Vagina (tissue), 2 donors: ENCODE data around the gene SLC30A4. TPM values are rescaled to one million over a fixed set of nuclear protein-coding genes. Genes with fewer than 3 reads are reported as not detected.
"Not testable (repeated sequence)": the region's sequence is repeated elsewhere in the genome, so short reads cannot be mapped to it uniquely, and the experiment has no call there.

ENCODE experiments used
- DNase-seq, 2 donors: peaks; one replicate each; pipeline ENCODE4 v3.0.0-alpha.2; 2017; ENCODE audit errors: extremely low spot score in 2 of 2
- H3K27ac ChIP-seq: fragments of 200-600 bp; sonication (generic); one replicate; pipeline ENCODE4 v1.5.1; 2019
- H3K27me3 ChIP-seq: fragments of 200-600 bp; sonication (generic); one replicate; pipeline ENCODE4 v1.5.1; 2019
- H3K36me3 ChIP-seq, 2 donors: fragments of 200-600 bp; sonication (generic); one replicate each; pipeline ENCODE4 v1.5.1; 2017 to 2019
- H3K4me1 ChIP-seq: fragments of 200-600 bp; sonication (generic); one replicate; pipeline ENCODE4 v1.5.1; 2019
- H3K4me3 ChIP-seq, 2 donors: fragments of 200-600 bp; sonication (generic); 1 replicate in 1 of 2; 2 replicates in 1 of 2; pipeline ENCODE4 v1.5.1; 2016 to 2019
- H3K9me3 ChIP-seq: fragments of 200-600 bp; sonication (generic); one replicate; pipeline ENCODE4 v1.5.1; 2019
- CTCF ChIP-seq, 3 experiments: fragments of 450-650 bp in 2 of 3; fragments of 200-600 bp in 1 of 3; sonication (generic) in 1 of 3; IDR thresholded peaks; one replicate each; pipeline ENCODE4 v1.5.1; 2017 to 2019; ENCODE audit warnings: antibody characterized with exemption in 3 of 3, mild to moderate bottlenecking in 2 of 3, moderate library complexity in 2 of 3
- POLR2A ChIP-seq, 2 donors: fragments of 450-650 bp; IDR thresholded peaks; one replicate each; pipeline ENCODE4 v1.6.1; 2017; ENCODE audit warnings: antibody characterized with exemption in 2 of 2, mild to moderate bottlenecking in 2 of 2, moderate library complexity in 2 of 2
- POLR2AphosphoS5 ChIP-seq, 2 donors: sonication (generic); formaldehyde crosslinking; IDR thresholded peaks; one replicate each; pipeline ENCODE4 v1.9.0; 2017; ENCODE audit warnings: antibody characterized with exemption in 2 of 2, mild to moderate bottlenecking in 2 of 2, low read depth in 1 of 2; ENCODE audit not compliant: insufficient read depth in 1 of 2
- intact Hi-C: fragments of 100-400 bp; cut with DNase I; formaldehyde crosslinking; loops from one replicate; pipeline ENCODE4 v1.15.1; 2023
- total RNA-seq: library from RNA; depleted of rRNA; stranded (reverse); fragments of >200 nt; gene quantifications from one replicate; pipeline ENCODE4 v1.2.3, GENCODE V29; 2016

Gene SLC30A4
- total RNA-seq, 1 donor from 2014 or later = 10.3 TPM

- Histone ChIP-seq H3K27me3 (no peaks in the 10 kb centered on the region), H3K4me3 (no peak overlapping the region), H3K36me3 (no peaks in the 10 kb centered on the region), H3K27ac (no peak overlapping the region), H3K9me3 (no peaks in the 10 kb centered on the region), H3K4me1 (no peaks in the 10 kb centered on the region)
- DNase-seq = no peak
- TF ChIP-seq POLR2A (IDR thresholded peaks at IDR 0.05) (no peak), POLR2AphosphoS5 (IDR thresholded peaks at IDR 0.05; ENCODE audit: insufficient read depth in 1 of 2, low read depth in 1 of 2) (no peak), CTCF (IDR thresholded peaks at IDR 0.05) (no peak)
- intact Hi-C loops = no loop called here
These were observed 7.1 kb upstream of the SLC30A4 start for GRCh38 chr15:45529613-45530012.

DNA sequence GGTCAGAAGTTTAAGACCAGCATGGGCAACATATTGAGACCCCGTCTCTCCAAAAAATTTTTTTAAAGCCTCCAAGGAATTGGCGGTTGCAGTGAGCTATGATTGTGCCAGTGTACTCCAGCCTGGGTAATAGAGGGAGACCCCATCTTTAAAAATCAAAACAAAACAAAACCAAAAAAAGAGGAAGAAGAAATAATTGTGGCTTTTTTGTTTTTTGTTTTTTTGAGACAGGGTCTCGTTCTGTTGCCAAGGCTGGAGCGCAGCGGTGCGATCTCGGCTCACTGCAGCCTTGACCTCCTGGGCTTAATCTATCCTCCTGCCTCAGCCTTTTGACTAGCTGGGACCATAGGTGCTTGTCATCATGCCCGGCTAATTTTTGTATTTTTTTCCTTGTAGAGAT lies 4.5 kb upstream of the SLC30A4 start:
- Histone ChIP-seq H3K27me3 (no peaks in the 10 kb centered on the region), H3K27ac (no peak overlapping the region)

DNA sequence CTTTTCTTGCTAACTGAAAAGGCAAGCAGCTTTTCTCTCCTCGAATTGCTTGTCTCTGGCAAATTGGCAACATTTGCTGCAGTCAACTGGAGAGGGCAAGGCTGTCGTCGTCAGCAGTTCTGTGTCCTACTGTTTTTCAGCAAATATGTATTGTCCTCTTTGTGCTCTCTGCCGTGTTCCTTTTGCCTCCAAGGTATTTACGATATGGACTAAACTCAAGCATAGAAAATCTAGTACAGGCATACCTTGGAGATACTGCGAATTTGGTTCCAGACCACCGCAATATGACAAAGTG lies 558 bp upstream of the SLC30A4 start:
- H3K9me3 ChIP-seq = no peaks in the 10 kb centered on the region
- H3K36me3 ChIP-seq = no peaks in the 10 kb centered on the region
- intact Hi-C loops = no loop called here
- H3K4me1 ChIP-seq = peaks cover 24% of the 10 kb centered on the region
- H3K27me3 ChIP-seq = no peaks in the 10 kb centered on the region
- TF ChIP-seq CTCF (IDR thresholded peaks at IDR 0.05) (no peak), POLR2AphosphoS5 (IDR thresholded peaks at IDR 0.05; ENCODE audit: insufficient read depth in 1 of 2, low read depth in 1 of 2) (no peak)
- DNase-seq = no peak
- peak overlapping the region; percentile 93 for H3K27ac ChIP-seq
- peak overlapping the region; percentile 80 to 85 for H3K4me3 ChIP-seq

More for the DNA sequence above, 4.5 kb upstream of the SLC30A4 start:
- intact Hi-C loops = no loop called here
- no peaks in the 10 kb centered on the region for H3K36me3 ChIP-seq
- no peaks in the 10 kb centered on the region for H3K9me3 ChIP-seq
- no peak for DNase-seq
- TF ChIP-seq POLR2AphosphoS5 (IDR thresholded peaks at IDR 0.05; ENCODE audit: insufficient read depth in 1 of 2, low read depth in 1 of 2) (no peak), CTCF (IDR thresholded peaks at IDR 0.05) (no peak), POLR2A (IDR thresholded peaks at IDR 0.05) (no peak)
- H3K4me3 ChIP-seq = no peak overlapping the region
- H3K4me1 ChIP-seq = no peaks in the 10 kb centered on the region

DNA sequence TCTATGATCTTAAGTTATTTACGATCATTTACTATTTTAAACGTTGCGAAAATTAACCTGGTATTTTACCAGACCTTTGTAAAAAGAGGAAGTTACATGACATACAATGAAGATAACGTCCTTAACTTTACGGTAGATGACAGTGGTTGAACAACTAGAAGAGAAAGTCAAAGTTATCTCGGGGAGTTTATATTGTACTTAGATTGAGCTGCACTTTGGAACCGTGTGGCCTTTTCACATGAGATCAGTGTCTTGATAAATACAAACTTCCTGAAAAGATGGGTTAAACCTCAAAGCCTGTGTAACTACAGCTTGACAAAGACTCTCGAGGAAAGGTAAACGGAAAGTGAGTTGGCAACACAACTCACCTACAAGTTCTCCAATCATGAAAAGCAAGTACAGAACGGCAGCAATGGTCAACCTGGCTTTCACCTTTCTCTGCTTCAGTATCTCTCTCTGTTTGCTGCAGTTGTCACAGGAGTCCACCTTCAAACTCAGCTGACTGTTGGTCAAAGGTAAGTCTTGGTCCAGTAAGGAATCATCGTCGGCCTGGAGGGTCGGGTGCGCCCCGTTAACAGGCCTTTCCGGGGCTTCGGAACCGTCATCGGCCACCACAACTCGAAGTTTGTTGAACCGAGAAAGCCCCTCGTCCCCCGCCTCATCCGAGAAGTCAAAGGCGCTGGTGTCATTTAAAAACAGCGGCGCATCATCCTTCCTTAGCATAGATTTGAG lies 793 bp downstream of the SLC30A4 start:
- no peak for DNase-seq
- Histone ChIP-seq H3K4me1 (peaks cover 24% of the 10 kb centered on the region), H3K27me3 (no peaks in the 10 kb centered on the region), H3K9me3 (no peaks in the 10 kb centered on the region), H3K36me3 (no peaks in the 10 kb centered on the region), H3K4me3 (peak overlapping the region; percentile 80 to 85), H3K27ac (peak overlapping the region; percentile 93)
- intact Hi-C loops = no loop called here
- TF ChIP-seq POLR2AphosphoS5 (IDR thresholded peaks at IDR 0.05; ENCODE audit: insufficient read depth in 1 of 2, low read depth in 1 of 2) (no peak), CTCF (IDR thresholded peaks at IDR 0.05) (no peak), POLR2A (IDR thresholded peaks at IDR 0.05) (no peak)

DNA sequence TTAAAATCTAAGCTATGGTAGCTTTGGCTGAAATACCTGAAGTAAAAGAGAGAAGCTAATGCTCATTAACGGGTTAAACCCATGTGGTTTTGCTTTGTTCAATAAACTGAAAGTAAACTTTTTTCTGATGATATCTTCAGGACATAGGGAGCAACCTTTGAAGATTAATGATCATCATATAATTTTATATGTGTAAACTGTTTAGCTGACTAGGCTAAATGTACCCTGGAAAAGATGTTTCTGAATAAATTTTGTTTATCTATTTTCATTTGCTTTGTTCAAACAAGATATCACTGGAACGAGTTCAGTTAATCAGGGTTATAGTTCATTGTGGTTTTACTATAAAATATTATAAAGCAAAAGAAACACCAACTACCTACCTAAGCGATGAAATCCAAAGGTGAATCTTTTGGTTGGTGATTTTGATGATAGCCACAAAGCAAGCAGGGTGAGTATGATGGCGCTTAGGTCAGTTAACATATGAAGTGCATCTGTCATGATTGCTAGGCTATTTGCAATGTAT lies 11.7 kb downstream of the SLC30A4 start:
- TF ChIP-seq POLR2AphosphoS5 (IDR thresholded peaks at IDR 0.05; ENCODE audit: insufficient read depth in 1 of 2, low read depth in 1 of 2) (no peak), CTCF (IDR thresholded peaks at IDR 0.05) (no peak), POLR2A (IDR thresholded peaks at IDR 0.05) (no peak)
- Histone ChIP-seq H3K4me1 (no peaks in the 10 kb centered on the region), H3K27ac (no peak overlapping the region), H3K9me3 (no peaks in the 10 kb centered on the region), H3K4me3 (no peak overlapping the region), H3K36me3 (peaks cover 0 to 30% of the 10 kb centered on the region in 2 donors), H3K27me3 (no peaks in the 10 kb centered on the region)
- intact Hi-C loops = no loop called here
- no peak for DNase-seq

- H3K9me3 ChIP-seq, H3K27me3 ChIP-seq, H3K4me3 ChIP-seq, H3K4me1 ChIP-seq, intact Hi-C loops, DNase-seq, H3K27ac ChIP-seq: not testable (repeated sequence)
- H3K36me3 ChIP-seq = peaks cover 0 to 29% of the 10 kb centered on the region in 2 donors
These were observed 15.4 kb downstream of the SLC30A4 start for GRCh38 chr15:45507143-45507542.
